H9 (cell line): ENCODE data around the gene B9D1. TPM values are rescaled to one million over a fixed set of nuclear protein-coding genes. Genes with fewer than 3 reads are reported as not detected.

Experiments used
- DNase-seq: peaks from one replicate; pipeline ENCODE4 v3.0.0-alpha.2; 2017
- H2AFZ ChIP-seq: one replicate; pipeline ENCODE4 v1.6.1; 2013; ENCODE audit warnings: mild to moderate bottlenecking, low read length, control low read depth, moderate library complexity
- H2AK5ac ChIP-seq: 2 replicates; pipeline ENCODE4 v1.6.1; 2013; ENCODE audit warnings: low read length, control low read depth, mixed read lengths; ENCODE audit not compliant: insufficient read length
- H2BK120ac ChIP-seq: one replicate; pipeline ENCODE4 v1.6.1; 2013; ENCODE audit warnings: low read depth, mild to moderate bottlenecking, low read length, control low read depth, inconsistent platforms; ENCODE audit not compliant: poor library complexity, severe bottlenecking
- H2BK12ac ChIP-seq: 2 replicates; pipeline ENCODE4 v1.6.1; 2013; ENCODE audit warnings: low read length, control low read depth, mixed read lengths, low read depth; ENCODE audit not compliant: insufficient read length
- H2BK15ac ChIP-seq: 2 replicates; pipeline ENCODE4 v1.6.1; 2013; ENCODE audit warnings: low read depth, low read length, control low read depth
- H2BK20ac ChIP-seq: one replicate; pipeline ENCODE4 v1.6.1; 2013; ENCODE audit warnings: low read depth, mild to moderate bottlenecking, low read length, control low read depth, inconsistent platforms; ENCODE audit not compliant: poor library complexity, severe bottlenecking
- H2BK5ac ChIP-seq: 2 replicates; pipeline ENCODE4 v1.6.1; 2013; ENCODE audit warnings: low read length, control low read depth, mixed read lengths; ENCODE audit not compliant: insufficient read length
- H3K14ac ChIP-seq: 2 replicates; pipeline ENCODE4 v1.6.1; 2013; ENCODE audit warnings: low read length, control low read depth; ENCODE audit not compliant: insufficient read depth
- H3K18ac ChIP-seq: 2 replicates; pipeline ENCODE4 v1.6.1; 2013; ENCODE audit warnings: low read depth, mild to moderate bottlenecking, mixed read lengths, low read length, control low read depth; ENCODE audit not compliant: insufficient read length
- H3K23ac ChIP-seq: 2 replicates; pipeline ENCODE4 v1.6.1; 2013; ENCODE audit warnings: low read length, control low read depth, mixed read lengths, low read depth; ENCODE audit not compliant: insufficient read length
- H3K23me2 ChIP-seq: 2 replicates; pipeline ENCODE4 v1.6.1; 2013; ENCODE audit warnings: low read depth, mild to moderate bottlenecking, mixed read lengths, low read length, control low read depth; ENCODE audit not compliant: insufficient read length, poor library complexity, severe bottlenecking
- H3K27ac ChIP-seq: 2 replicates; pipeline ENCODE4 v1.5.1; 2013; ENCODE audit warnings: low read length, control low read depth, mixed read lengths, low read depth; ENCODE audit not compliant: insufficient read length
- H3K27me3 ChIP-seq: 2 replicates; pipeline ENCODE4 v1.6.1; 2013; ENCODE audit warnings: low read length, control low read depth, inconsistent platforms; ENCODE audit not compliant: insufficient read depth
- H3K4ac ChIP-seq: 2 replicates; pipeline ENCODE4 v1.6.1; 2013; ENCODE audit warnings: low read depth, mild to moderate bottlenecking, control low read depth, inconsistent platforms, low read length, moderate library complexity
- H3K4me1 ChIP-seq: 2 replicates; pipeline ENCODE4 v1.6.1; 2013; ENCODE audit warnings: low read length, control low read depth, inconsistent platforms; ENCODE audit not compliant: insufficient read depth
- H3K4me2 ChIP-seq: 2 replicates; pipeline ENCODE4 v1.6.1; 2013; ENCODE audit warnings: low read length, control low read depth, mixed read lengths; ENCODE audit not compliant: insufficient read length, insufficient read depth
- H3K56ac ChIP-seq: 2 replicates; pipeline ENCODE4 v1.6.1; 2013; ENCODE audit warnings: low read depth, mild to moderate bottlenecking, mixed read lengths, low read length, control low read depth; ENCODE audit not compliant: insufficient read length
- H3K79me1 ChIP-seq: 2 replicates; pipeline ENCODE4 v1.6.1; 2013; ENCODE audit warnings: low read depth, mild to moderate bottlenecking, moderate library complexity, low read length, control low read depth, inconsistent platforms; ENCODE audit not compliant: insufficient read depth, poor library complexity, severe bottlenecking
- H3K79me2 ChIP-seq: 2 replicates; pipeline ENCODE4 v1.6.1; 2013; ENCODE audit warnings: low read length, control low read depth, inconsistent platforms; ENCODE audit not compliant: insufficient read depth
- H3K9ac ChIP-seq: 2 replicates; pipeline ENCODE4 v1.6.1; 2013; ENCODE audit warnings: low read length, control low read depth, mixed read lengths; ENCODE audit not compliant: insufficient read length; ENCODE audit errors: extremely low read depth
- H3K9me3 ChIP-seq: one replicate; pipeline ENCODE4 v1.6.1; 2013; ENCODE audit warnings: low read depth, low read length, inconsistent platforms; ENCODE audit not compliant: control insufficient read depth
- H3T11ph ChIP-seq: one replicate; pipeline ENCODE4 v1.6.1; 2013; ENCODE audit warnings: mild to moderate bottlenecking, low read length, control low read depth, inconsistent platforms
- H4K20me1 ChIP-seq: one replicate; pipeline ENCODE4 v1.6.1; 2013; ENCODE audit not compliant: control insufficient read depth, insufficient read length, insufficient read depth
- H4K5ac ChIP-seq: 2 replicates; pipeline ENCODE4 v1.6.1; 2013; ENCODE audit warnings: low read depth, mild to moderate bottlenecking, mixed read lengths, low read length, control low read depth; ENCODE audit not compliant: insufficient read length
- H4K8ac ChIP-seq: replicated peaks from 2 replicates; pipeline ENCODE4 v1.6.1; 2013; ENCODE audit warnings: low read length, control low read depth, mixed read lengths, low read depth; ENCODE audit not compliant: insufficient read length
- H4K91ac ChIP-seq: 2 replicates; pipeline ENCODE4 v1.6.1; 2013; ENCODE audit warnings: low read depth, mild to moderate bottlenecking, moderate library complexity, mixed read lengths, low read length, control low read depth; ENCODE audit not compliant: insufficient read length
- H3K27ac Mint-ChIP-seq, 3 experiments: 2 replicates in 2 of 3; 3 replicates in 1 of 3; pipeline ENCODE4 v1.8.0; 2020 to 2021; ENCODE audit warnings: mixed read lengths in 3 of 3, mild to moderate bottlenecking in 1 of 3, moderate library complexity in 1 of 3
- H3K27me3 Mint-ChIP-seq: 2 replicates; pipeline ENCODE4 v1.8.0; 2021; ENCODE audit warnings: low read depth, mild to moderate bottlenecking, moderate library complexity, mixed read lengths
- H3K36me3 Mint-ChIP-seq, 3 experiments: 2 replicates in 2 of 3; 3 replicates in 1 of 3; pipeline ENCODE4 v1.8.0; 2020 to 2021; ENCODE audit warnings: low read depth in 3 of 3, mixed read lengths in 3 of 3; ENCODE audit not compliant: insufficient read depth in 1 of 3
- H3K4me1 Mint-ChIP-seq, 2 experiments: 2 replicates each; pipeline ENCODE4 v1.8.0; 2020; ENCODE audit warnings: mixed read lengths in 2 of 2
- H3K4me3 Mint-ChIP-seq, 2 experiments: 2 replicates in 1 of 2; 3 replicates in 1 of 2; pipeline ENCODE4 v1.8.0; 2020 to 2021; ENCODE audit warnings: mild to moderate bottlenecking in 2 of 2, mixed read lengths in 2 of 2, moderate library complexity in 1 of 2
- H3K9me3 Mint-ChIP-seq, 2 experiments: 2 replicates in 1 of 2; 3 replicates in 1 of 2; pipeline ENCODE4 v1.8.0; 2020; ENCODE audit warnings: mild to moderate bottlenecking in 2 of 2, mixed read lengths in 2 of 2, moderate library complexity in 1 of 2
- CTCF ChIP-seq: fragments of 200-600 bp; sonication (generic); conservative IDR thresholded peaks from 3 replicates; pipeline ENCODE4 v1.8.0; 2021; ENCODE audit warnings: antibody characterized with exemption, mild to moderate bottlenecking
- WGBS: extraction: QIAGEN DNeasy Blood & Tissue Kit; methylation state at CpG from one replicate; pipeline ENCODE4 v1.1.7; 2013; ENCODE audit warnings: missing lambda C conversion rate, low lambda C conversion rate, mixed read lengths; ENCODE audit not compliant: insufficient read length; ENCODE audit errors: extremely low coverage; 5-methylcytosine and 5-hydroxymethylcytosine counted together
- total RNA-seq: library from RNA; stranded (reverse); gene quantifications from 2 replicates; pipeline ENCODE4 v1.2.1, GENCODE V29; 2021

The B9D1 gene
- total RNA-seq, 1 experiment from 2014 or later: 30.4 TPM

GRCh38 chr17:19375732-19376131, 13.2 kb upstream of the B9D1 start:
- H3K14ac ChIP-seq: no peak overlapping the region
- no peak overlapping the region for H2BK5ac ChIP-seq
- H3K27me3 Mint-ChIP-seq: no peaks in the 10 kb centered on the region
- H3K79me1 ChIP-seq: peaks cover 6% of the 10 kb centered on the region
- DNase-seq: no peak
- no peak overlapping the region for H2BK12ac ChIP-seq
- no peak for TF ChIP-seq CTCF
- WGBS: no CpG with 5 or more reads among the region's 1 CpG
- H3K27ac Mint-ChIP-seq: peak overlapping the region in 1 of 3 experiments; percentile 28; a peak in 1 of 7 replicates
- H3K27ac ChIP-seq: no peak overlapping the region
- H2AFZ ChIP-seq: no peak overlapping the region
- H3K4me1 ChIP-seq: peaks cover 2% of the 10 kb centered on the region; the same call in 1 of the 2 replicates
- no peak overlapping the region for H3K4ac ChIP-seq
- peaks cover 4% of the 10 kb centered on the region; the same call in 1 of the 2 replicates for H3K79me2 ChIP-seq
- no peak overlapping the region for H3K23ac ChIP-seq
- no peak overlapping the region for H2AK5ac ChIP-seq
- H3T11ph ChIP-seq: no peak overlapping the region
- H3K9me3 Mint-ChIP-seq: no peaks in the 10 kb centered on the region
- H2BK120ac ChIP-seq: no peak overlapping the region
- H3K9ac ChIP-seq: no peak overlapping the region
- H3K4me1 Mint-ChIP-seq: peaks cover 13 to 29% of the 10 kb centered on the region in 2 experiments
- H4K5ac ChIP-seq: no peak overlapping the region
- no peak overlapping the region for H2BK20ac ChIP-seq
- H3K36me3 Mint-ChIP-seq: peaks cover 13 to 22% (median 18%) of the 10 kb centered on the region in 3 experiments; a peak in 6 of 7 replicates
- no peak overlapping the region for H4K91ac ChIP-seq
- peak overlapping the region; percentile 5 to 38; a peak in 3 of 5 replicates for H3K4me3 Mint-ChIP-seq
- no peaks in the 10 kb centered on the region for H4K20me1 ChIP-seq
- H3K18ac ChIP-seq: no peak overlapping the region
- no peak overlapping the region for H3K56ac ChIP-seq
- no peaks in the 10 kb centered on the region for H3K27me3 ChIP-seq
- H3K4me2 ChIP-seq: no peak overlapping the region
- H3K23me2 ChIP-seq: peaks cover 7% of the 10 kb centered on the region
- H2BK15ac ChIP-seq: no peak overlapping the region
- no peak overlapping the region for H4K8ac ChIP-seq
- no peaks in the 10 kb centered on the region for H3K9me3 ChIP-seq
